Spleen (tissue), 11 donors: ENCODE data around the gene SPATA45. TPM values are rescaled to one million over a fixed set of nuclear protein-coding genes. Genes with fewer than 3 reads are reported as not detected.

Experiments
- DNase-seq: peaks from one replicate; pipeline ENCODE4 v3.0.0-alpha.2; 2020
- H3K27ac ChIP-seq, 8 donors: fragments of 200-600 bp; sonication (generic) in 7 of 8; 1 replicate in 4 of 8; 2 replicates in 4 of 8; pipeline versions ENCODE4 v1.5.0 to v1.8.0; 2016 to 2021; ENCODE audit warnings: inconsistent platforms in 4 of 8, mild to moderate bottlenecking in 4 of 8, moderate library complexity in 1 of 8
- H3K27me3 ChIP-seq, 7 donors: fragments of 200-600 bp; sonication (generic) in 6 of 7; replicated peaks in 1 of 7; 1 replicate in 4 of 7; 2 replicates in 3 of 7; pipeline versions ENCODE4 v1.5.0 to v1.8.0; 2016 to 2021; ENCODE audit warnings: inconsistent platforms in 3 of 7, mild to moderate bottlenecking in 1 of 7
- H3K36me3 ChIP-seq, 6 donors: fragments of 200-600 bp; sonication (generic) in 5 of 6; 1 replicate in 4 of 6; 2 replicates in 2 of 6; pipeline versions ENCODE4 v1.5.0 to v1.8.0; 2016 to 2021; ENCODE audit warnings: inconsistent platforms in 2 of 6
- H3K4me1 ChIP-seq, 6 donors: fragments of 200-600 bp; sonication (generic) in 5 of 6; 1 replicate in 3 of 6; 2 replicates in 3 of 6; pipeline versions ENCODE4 v1.5.0 to v1.8.0; 2016 to 2021; ENCODE audit warnings: inconsistent platforms in 3 of 6
- H3K4me3 ChIP-seq, 8 donors: fragments of 200-600 bp; sonication (generic) in 7 of 8; 1 replicate in 4 of 8; 2 replicates in 4 of 8; pipeline versions ENCODE4 v1.5.0 to v1.8.0; 2016 to 2021; ENCODE audit warnings: inconsistent platforms in 4 of 8, mild to moderate bottlenecking in 4 of 8, moderate library complexity in 2 of 8
- H3K9me3 ChIP-seq, 8 donors: fragments of 200-600 bp; sonication (generic) in 7 of 8; 1 replicate in 4 of 8; 2 replicates in 4 of 8; pipeline versions ENCODE4 v1.5.0 to v1.8.0; 2016 to 2021; ENCODE audit warnings: inconsistent platforms in 4 of 8
- POLR2A ChIP-seq, 3 donors: fragments of 450-650 bp; IDR thresholded peaks; one replicate each; pipeline ENCODE4 v1.5.1; 2017; ENCODE audit warnings: antibody characterized with exemption in 3 of 3, mild to moderate bottlenecking in 1 of 3
- POLR2AphosphoS5 ChIP-seq, 3 donors: sonication (generic); formaldehyde crosslinking; IDR thresholded peaks; one replicate each; pipeline ENCODE4 v1.5.1; 2017; ENCODE audit warnings: antibody characterized with exemption in 3 of 3
- WGBS, 5 donors: extraction: QIAGEN DNeasy Blood & Tissue Kit in 3 of 5; methylation state at CpG; one replicate each; pipeline versions ENCODE4 v1.1.5 to v1.1.7; 2013 to 2018; 5-methylcytosine and 5-hydroxymethylcytosine counted together
- intact Hi-C: fragments of 100-400 bp; cut with DNase I; formaldehyde crosslinking; loops from one replicate; pipeline ENCODE4 v1.15.0; 2023; ENCODE audit warnings: low total_unique reads
- polyA plus RNA-seq, 3 donors: library from polyadenylated mRNA; stranded (reverse); fragments of 200-250 nt; gene quantifications; one replicate each; pipeline ENCODE4 v1.2.1, GENCODE V29; 2013
- total RNA-seq, 7 donors: library from RNA; depleted of rRNA in 3 of 7; stranded (reverse); fragments of >200 nt in 3 of 7; fragmentation: NEBNext Ultra II Directional in 4 of 7; extraction: Animal tissue kit (Norgen Biotek cat#: 25700) in 4 of 7; gene quantifications; one replicate each; pipeline versions ENCODE4 v1.1.0 to v1.2.1, GENCODE V29; 2016 to 2021
- TF ChIP-seq, protein P1 (sequence below), 11 experiments: fragments of 200-600 bp in 7 of 11; fragments of 450-650 bp in 4 of 11; sonication (generic) in 4 of 11; IDR thresholded peaks in 8 of 11; conservative IDR thresholded peaks in 3 of 11; 1 replicate in 7 of 11; 2 replicates in 4 of 11; pipeline versions ENCODE4 v1.4.0 to v1.8.0; 2016 to 2021; ENCODE audit warnings: antibody characterized with exemption in 11 of 11, inconsistent platforms in 4 of 11, mild to moderate bottlenecking in 1 of 11
- donor health status: healthy with polysubstance abuse.
- donor health status: DM: no; HTN: no; CAD: no; lungs with moderate emphysema.
- donor health status: DM: no; HTN: no; CAD: no.
- donor health status: Bipolar disorder and iron deficiency.
- donor health status: healthy.
- donor health status: DM: no; HTN: no; CAD: no.
- donor health status: DM: yes; HTN: yes; CAD: no.

Gene SPATA45
- total and polyA plus RNA-seq, 10 donors: 0.38 to 0.83 TPM; not detected in 8

DNA sequence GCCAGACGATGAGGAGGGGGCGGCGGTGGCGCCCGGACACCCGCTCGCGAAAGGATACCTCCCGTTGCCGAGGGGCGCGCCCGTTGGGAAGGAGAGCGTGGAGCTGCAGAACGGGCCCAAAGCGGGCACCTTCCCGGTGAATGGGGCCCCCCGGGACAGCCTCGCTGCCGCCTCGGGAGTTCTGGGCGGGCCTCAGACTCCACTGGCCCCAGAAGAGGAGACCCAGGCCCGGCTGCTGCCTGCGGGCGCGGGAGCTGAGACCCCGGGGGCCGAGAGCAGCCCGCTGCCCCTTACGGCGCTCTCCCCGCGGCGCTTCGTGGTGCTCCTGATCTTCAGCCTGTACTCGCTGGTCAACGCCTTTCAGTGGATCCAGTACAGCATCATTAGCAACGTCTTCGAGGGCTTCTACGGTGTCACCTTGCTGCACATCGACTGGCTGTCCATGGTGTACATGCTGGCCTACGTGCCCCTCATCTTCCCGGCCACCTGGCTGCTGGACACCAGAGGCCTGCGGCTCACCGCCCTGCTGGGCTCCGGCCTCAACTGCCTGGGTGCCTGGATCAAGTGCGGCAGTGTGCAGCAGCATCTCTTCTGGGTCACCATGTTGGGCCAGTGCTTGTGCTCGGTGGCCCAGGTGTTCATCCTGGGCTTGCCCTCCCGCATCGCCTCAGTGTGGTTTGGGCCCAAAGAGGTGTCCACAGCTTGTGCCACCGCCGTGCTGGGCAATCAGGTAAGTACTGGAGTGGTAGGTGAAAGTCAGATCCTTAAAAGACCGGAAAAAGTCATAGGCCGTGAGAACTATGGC lies 11.2 kb upstream of the SPATA45 start:
- intact Hi-C loops: no loop called here
- H3K9me3 ChIP-seq: no peaks in the 10 kb centered on the region
- TF ChIP-seq POLR2AphosphoS5 (IDR thresholded peaks at IDR 0.05): no peak
- TF ChIP-seq POLR2A (IDR thresholded peaks at IDR 0.05): no peak
- TF ChIP-seq, protein P1, sequence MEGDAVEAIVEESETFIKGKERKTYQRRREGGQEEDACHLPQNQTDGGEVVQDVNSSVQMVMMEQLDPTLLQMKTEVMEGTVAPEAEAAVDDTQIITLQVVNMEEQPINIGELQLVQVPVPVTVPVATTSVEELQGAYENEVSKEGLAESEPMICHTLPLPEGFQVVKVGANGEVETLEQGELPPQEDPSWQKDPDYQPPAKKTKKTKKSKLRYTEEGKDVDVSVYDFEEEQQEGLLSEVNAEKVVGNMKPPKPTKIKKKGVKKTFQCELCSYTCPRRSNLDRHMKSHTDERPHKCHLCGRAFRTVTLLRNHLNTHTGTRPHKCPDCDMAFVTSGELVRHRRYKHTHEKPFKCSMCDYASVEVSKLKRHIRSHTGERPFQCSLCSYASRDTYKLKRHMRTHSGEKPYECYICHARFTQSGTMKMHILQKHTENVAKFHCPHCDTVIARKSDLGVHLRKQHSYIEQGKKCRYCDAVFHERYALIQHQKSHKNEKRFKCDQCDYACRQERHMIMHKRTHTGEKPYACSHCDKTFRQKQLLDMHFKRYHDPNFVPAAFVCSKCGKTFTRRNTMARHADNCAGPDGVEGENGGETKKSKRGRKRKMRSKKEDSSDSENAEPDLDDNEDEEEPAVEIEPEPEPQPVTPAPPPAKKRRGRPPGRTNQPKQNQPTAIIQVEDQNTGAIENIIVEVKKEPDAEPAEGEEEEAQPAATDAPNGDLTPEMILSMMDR (IDR thresholded peaks at IDR 0.05 in 8 of 11, conservative IDR thresholded peaks at IDR 0.05 in 3 of 11): no peak
- H3K36me3 ChIP-seq: peaks cover 0 to 6% (median under 1%) of the 10 kb centered on the region in 6 donors
- WGBS, 5 donors: 5 to 12% (median 6%) methylated on average over 34 to 54 of the region's 54 CpGs
- DNase-seq: peak; percentile 85
- peak overlapping the region; percentile 55 to 96 (median 80) for H3K4me3 ChIP-seq
- no peaks in the 10 kb centered on the region for H3K27me3 ChIP-seq
- peak overlapping the region; percentile 78 to 91 (median 89) for H3K27ac ChIP-seq
- peaks cover 16 to 69% (median 42%) of the 10 kb centered on the region in 6 donors for H3K4me1 ChIP-seq

DNA sequence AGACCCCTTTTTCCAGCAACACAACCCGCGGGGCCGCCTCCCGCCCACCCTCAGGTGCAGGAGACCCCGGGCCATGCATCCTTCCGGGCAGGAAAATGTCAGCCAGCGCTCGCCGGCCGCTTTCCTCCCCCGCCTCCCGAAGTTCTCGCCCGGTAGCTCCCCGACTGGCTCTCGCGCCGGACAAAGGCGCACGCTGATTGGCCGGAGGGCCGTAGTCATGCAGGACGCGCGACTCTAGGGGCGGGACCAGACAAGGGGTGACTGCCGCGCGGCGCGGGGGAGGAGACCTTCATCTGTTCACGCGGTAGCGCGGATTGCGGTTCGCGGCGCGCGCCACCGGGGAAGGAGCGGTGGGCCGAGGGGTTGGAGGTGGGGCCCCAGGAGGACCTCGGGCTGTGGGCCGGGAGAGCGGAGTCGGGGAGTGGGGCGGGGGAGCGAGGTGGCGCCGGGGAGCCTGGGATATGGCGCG lies 10.6 kb upstream of the SPATA45 start, which contains the start of gene FLVCR1:
TSS of gene FLVCR1 (plus strand) at position 284 of the 469 bp plus-strand sequence. CDS start at position 462, 178 bp downstream.
- Histone ChIP-seq H3K27ac (peak within 1 kb of the TSS; percentile 78 to 91 (median 89)), H3K4me3 (peak within 1 kb of the TSS; percentile 55 to 96 (median 80)), H3K4me1 (peaks cover 16 to 62% (median 42%) of the 10 kb centered on the region in 6 donors), H3K36me3 (peaks cover 0 to 6% (median 0%) of the 10 kb centered on the region in 6 donors), H3K27me3 (no peaks in the 10 kb centered on the region), H3K9me3 (no peaks in the 10 kb centered on the region)
- 0 to 1% (median 0%) methylated on average over 23 to 54 of the region's 54 CpGs for WGBS, 5 donors
- DNase-seq: peak; percentile 100
- intact Hi-C loops: no loop called here
- peak in 1 of 3 donors; percentile 65 for TF ChIP-seq POLR2A (IDR thresholded peaks at IDR 0.05)
- TF ChIP-seq, protein P1 (IDR thresholded peaks at IDR 0.05 in 8 of 11, conservative IDR thresholded peaks at IDR 0.05 in 3 of 11): peak in 4 of 11 experiments; percentile 18 to 42 (median 26)
- peak; percentile 89 to 95 (median 94) for TF ChIP-seq POLR2AphosphoS5 (IDR thresholded peaks at IDR 0.05)

DNA sequence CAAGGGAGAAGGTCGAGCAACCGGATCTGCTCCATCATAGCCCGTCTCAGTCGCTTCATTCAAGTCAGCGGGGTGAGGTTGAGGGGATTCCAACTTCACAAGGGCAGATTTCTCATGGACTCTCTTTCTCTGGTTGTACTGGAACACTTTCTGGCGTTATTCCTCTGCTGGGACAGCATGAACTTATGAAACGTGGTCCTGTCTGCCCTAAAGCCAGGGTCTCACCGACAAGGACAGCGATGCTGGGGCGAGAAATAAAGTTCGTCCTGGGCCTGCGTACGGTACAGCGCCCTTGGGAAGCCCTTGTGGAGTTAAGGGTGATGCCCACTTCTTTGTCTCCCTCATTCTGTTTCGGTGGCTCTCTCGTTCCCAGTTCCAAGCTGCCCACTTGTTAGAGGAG lies 9.3 kb upstream of the SPATA45 start:
- TF ChIP-seq POLR2A (IDR thresholded peaks at IDR 0.05): no peak
- no peak for TF ChIP-seq POLR2AphosphoS5 (IDR thresholded peaks at IDR 0.05)
- TF ChIP-seq, protein P1 (IDR thresholded peaks at IDR 0.05 in 8 of 11, conservative IDR thresholded peaks at IDR 0.05 in 3 of 11): no peak
- intact Hi-C loops: no loop called here
- no peak for DNase-seq

DNA sequence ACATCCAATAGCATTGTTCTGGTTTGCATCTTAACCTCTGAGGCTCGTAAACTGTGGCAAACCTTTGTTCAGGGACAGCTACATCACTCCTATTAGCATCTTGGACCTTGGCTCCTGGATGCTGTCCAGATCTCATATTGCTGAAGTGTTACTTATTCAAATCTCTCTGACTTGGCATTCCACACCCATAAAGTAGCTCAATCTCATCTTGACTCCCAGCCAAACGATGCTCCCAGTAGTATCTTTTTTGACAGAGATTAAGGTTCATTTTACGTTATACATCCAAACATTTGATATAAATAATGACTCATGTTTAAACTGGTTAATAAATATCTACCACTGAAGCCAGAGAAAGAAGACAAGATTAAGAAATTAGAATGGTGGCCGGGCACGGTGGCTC lies 6.2 kb upstream of the SPATA45 start:
- H3K4me1 ChIP-seq: peaks cover 8 to 19% (median 10%) of the 10 kb centered on the region in 6 donors
- H3K27me3 ChIP-seq: no peaks in the 10 kb centered on the region
- H3K27ac ChIP-seq: no peak overlapping the region
- 95 to 96% (median 96%) methylated on average over 5 of the region's 5 CpGs for WGBS, 5 donors
- peaks cover 0 to 6% (median 0%) of the 10 kb centered on the region in 6 donors for H3K36me3 ChIP-seq
- TF ChIP-seq POLR2A (IDR thresholded peaks at IDR 0.05): no peak
- peaks cover 0 to 3% (median 0%) of the 10 kb centered on the region in 8 donors for H3K9me3 ChIP-seq
- DNase-seq: no peak
- no peak overlapping the region for H3K4me3 ChIP-seq
- intact Hi-C loops: no loop called here

More for the DNA sequence above, 9.3 kb upstream of the SPATA45 start:
- H3K27me3 ChIP-seq: no peaks in the 10 kb centered on the region
- H3K9me3 ChIP-seq: no peaks in the 10 kb centered on the region
- no peak overlapping the region for H3K27ac ChIP-seq
- peaks cover 0 to 6% (median 0%) of the 10 kb centered on the region in 6 donors for H3K36me3 ChIP-seq
- peak overlapping the region in 2 of 8 donors; percentile 94 to 96 for H3K4me3 ChIP-seq
- WGBS, 5 donors: 91 to 96% (median 94%) methylated on average over 16 of the region's 16 CpGs
- H3K4me1 ChIP-seq: peaks cover 16 to 50% (median 38%) of the 10 kb centered on the region in 6 donors
